Inflammatory macrophage treated with lipopolysaccharide for 4 hours (primary cell): ENCODE measurements around the gene CCDC15.
"Not testable (repeated sequence)": the region's sequence is repeated elsewhere in the genome, so short reads cannot be mapped to it uniquely, and the experiment has no call there.

Experiments used
- DNase-seq: peaks from one replicate; pipeline ENCODE4 v3.0.0-alpha.2; 2020

CCDC15 gene

GRCh38 chr11:125001079-125001778 is 47.2 kb downstream of the CCDC15 start:
- no peak for DNase-seq

- DNase-seq, result no peak
Observed at GRCh38 chr11:125001849-125002248, 47.8 kb downstream of the CCDC15 start.

GRCh38 chr11:125005491-125005890 is 51.5 kb downstream of the CCDC15 start:
- peak; percentile 4 for DNase-seq

- no peak for DNase-seq
Observed at GRCh38 chr11:125016413-125016812, 62.4 kb downstream of the CCDC15 start.

GRCh38 chr11:125020342-125020741 is 66.3 kb downstream of the CCDC15 start:
- DNase-seq, result no peak

DNA sequence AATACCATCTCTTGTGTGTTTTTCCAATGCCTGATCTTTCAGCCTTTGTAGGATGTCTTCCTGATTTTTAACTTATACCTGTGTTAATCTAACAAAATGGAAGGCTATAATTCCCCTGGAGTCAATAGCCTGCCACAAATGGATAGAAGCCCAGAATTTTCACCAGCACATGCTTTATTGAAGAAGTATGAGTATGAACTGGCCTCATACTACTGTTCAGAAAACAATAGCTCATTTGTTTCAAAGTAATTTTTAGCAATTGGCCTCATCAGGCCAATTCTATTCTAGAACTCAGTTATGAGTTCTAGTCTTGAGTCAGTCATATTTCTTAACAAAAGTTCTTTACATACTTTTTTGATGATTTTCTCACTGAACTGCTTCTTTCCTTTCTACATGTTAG is 68.5 kb downstream of the CCDC15 start:
- no peak for DNase-seq

DNA sequence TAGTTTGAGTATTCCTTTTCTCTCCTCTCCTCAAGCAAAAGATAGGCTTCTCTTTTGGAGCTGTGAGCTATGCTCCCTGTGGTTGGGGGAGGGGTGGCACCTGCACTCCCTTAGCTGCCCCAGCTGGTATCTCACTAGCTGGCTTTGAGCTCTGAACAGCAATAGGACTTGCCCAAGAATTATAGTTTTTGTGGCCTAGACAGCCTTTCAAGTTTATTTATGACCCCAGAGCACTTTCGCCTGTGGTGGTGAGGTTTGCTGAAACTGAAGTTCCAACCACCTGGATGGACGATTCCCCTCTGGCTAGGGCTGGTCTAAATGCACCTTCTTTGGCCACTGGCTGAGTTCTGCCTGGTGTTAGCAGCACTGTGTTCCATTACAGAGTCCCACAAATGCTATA is 72.0 kb downstream of the CCDC15 start:
- no peak for DNase-seq

- DNase-seq, result not testable (repeated sequence)
Observed at GRCh38 chr11:125029431-125029830, 75.4 kb downstream of the CCDC15 start.

GRCh38 chr11:125036933-125037332 is 82.9 kb downstream of the CCDC15 start:
- peak; percentile 81 for DNase-seq

DNA sequence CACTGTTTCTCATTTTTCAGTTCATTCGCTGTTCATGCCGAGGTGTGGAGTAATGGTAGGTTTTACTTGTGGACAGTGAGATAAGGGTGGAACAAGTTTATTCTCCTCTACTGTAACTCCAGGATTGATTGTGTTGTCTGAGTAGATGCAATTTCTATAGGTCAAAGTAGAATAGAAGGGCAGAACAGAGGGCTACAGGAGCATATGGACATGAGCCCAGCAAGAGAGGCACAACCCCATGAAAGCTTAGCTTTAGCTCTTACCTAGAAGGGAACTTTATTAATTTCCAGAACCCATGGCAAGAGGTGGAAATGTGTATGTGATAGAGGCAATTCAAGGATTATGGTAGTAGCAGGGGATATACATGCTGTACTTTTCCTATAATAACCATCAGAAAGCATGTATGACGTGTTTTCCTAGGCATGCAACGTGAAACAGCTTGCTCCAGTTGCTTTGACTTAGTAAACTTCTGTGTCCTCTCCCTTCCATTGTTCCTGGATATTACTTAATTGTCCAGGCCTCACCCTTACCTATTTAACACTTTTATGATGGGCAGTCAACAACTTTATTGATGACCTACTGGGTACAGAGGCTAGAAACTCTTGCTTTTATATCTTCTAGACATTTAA is 95.3 kb downstream of the CCDC15 start:
- DNase-seq, result no peak

DNA sequence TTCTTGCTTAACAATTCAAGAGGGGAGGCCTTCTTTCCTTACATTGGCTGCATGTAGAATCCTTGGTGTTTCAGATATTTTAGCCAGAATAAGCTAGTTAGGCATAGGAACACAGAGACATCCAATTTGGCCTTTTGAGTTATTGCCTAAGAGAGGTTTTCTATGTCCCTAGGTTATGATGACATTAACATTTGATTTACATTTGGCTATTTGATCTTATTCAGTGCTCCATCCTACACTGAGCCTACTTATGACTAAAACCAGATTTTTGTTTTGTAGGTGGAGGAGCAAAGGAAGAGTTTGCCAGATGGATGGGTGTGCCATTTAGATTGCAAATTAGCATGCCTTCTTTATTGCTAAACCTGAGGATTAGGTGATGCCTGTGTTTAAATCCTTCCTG is 98.0 kb downstream of the CCDC15 start:
- DNase-seq, result no peak

GRCh38 chr11:125053167-125053566 is 99.2 kb downstream of the CCDC15 start:
- no peak for DNase-seq

GRCh38 chr11:125055107-125055715 is 101.2 kb downstream of the CCDC15 start:
- DNase-seq, result no peak

DNA sequence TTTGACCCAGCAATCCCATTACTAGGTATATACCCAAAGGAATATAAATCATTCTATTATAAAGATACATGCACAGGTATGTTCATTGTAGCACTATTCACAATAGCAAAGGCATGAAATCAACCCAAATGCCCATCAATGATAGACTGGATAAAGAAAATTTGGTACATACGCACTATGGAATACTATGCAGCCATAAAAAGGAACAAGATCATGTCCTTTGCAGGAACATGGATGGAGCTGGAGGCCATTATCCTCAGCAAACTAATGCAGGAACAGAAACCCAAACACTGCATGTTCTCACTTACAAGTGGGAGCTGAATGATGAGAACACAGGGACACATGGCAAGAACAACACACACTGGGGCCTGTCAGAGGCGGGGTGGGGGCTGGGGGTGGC is 102.1 kb downstream of the CCDC15 start:
- DNase-seq, result not testable (repeated sequence)

- no peak for DNase-seq
Observed at GRCh38 chr11:125056931-125057692, 103.1 kb downstream of the CCDC15 start.

GRCh38 chr11:125057693-125058016 is 103.7 kb downstream of the CCDC15 start:
- no peak for DNase-seq

GRCh38 chr11:125061281-125061680 is 107.3 kb downstream of the CCDC15 start:
- DNase-seq, result no peak

GRCh38 chr11:125062218-125062930 is 108.4 kb downstream of the CCDC15 start:
- DNase-seq, result no peak

DNA sequence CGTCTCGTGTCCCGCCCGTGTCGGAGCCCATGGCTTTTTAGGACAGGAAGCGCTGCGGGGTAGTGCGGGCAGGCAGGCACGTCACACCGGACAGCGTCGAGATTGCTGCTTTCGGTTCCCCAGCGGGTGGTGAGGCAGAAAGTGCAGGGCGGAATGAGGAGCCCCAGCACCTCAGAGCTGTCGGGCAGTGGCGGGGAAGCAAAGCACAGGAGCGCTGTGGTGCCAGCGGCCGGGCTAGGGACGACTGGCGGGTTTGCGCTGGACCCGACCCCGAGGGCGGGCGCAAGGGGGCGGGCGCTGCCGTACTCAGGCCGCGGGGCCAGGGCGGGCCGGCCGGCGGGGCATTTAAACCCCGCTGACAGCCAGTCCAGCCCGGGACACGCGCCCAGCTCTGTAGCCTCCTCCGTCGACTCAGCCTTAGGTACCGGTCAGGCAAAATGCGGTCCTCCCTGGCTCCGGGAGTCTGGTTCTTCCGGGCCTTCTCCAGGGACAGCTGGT is 109.0 kb downstream of the CCDC15 start, which contains the start of gene SLC37A2:
TSS of gene SLC37A2 (plus strand) at position 375 of the 498 bp plus-strand sequence. CDS start at position 438, 63 bp downstream.
- DNase-seq, result peak; percentile 88

GRCh38 chr11:125063429-125064043 is 109.5 kb downstream of the CCDC15 start:
- peak; percentile 14 for DNase-seq

- DNase-seq, result no peak
Observed at GRCh38 chr11:125064070-125064469, 110.1 kb downstream of the CCDC15 start.

DNA sequence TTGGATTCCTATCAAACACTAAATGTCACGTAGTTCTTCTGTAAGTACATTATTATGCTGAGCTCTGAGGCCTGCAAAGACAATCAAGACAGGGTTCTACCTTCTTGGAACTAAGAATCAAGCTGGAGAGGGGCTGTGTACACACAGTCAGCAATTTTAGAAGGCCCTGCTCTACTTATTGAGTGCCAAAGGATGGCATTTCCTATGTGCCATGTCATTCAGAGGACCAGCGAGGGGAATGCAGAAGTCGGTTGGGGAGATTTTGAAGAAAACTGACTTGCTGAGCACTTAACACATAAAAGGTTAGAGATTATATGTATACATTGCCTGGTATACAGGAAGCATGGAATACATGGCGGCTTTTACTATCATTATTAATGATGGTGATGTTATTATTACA is 114.4 kb downstream of the CCDC15 start:
- no peak for DNase-seq
